HUES48 (cell line): Measurements from ENCODE around the gene HID1.
"Not testable (repeated sequence)": the region's sequence is repeated elsewhere in the genome, so short reads cannot be mapped to it uniquely, and the experiment has no call there.

Source experiments
- H3K27ac ChIP-seq: one replicate; pipeline ENCODE4 v1.7.0; 2013; ENCODE audit warnings: low read depth, low read length, inconsistent platforms
- H3K27me3 ChIP-seq: 2 replicates; pipeline ENCODE4 v1.6.1; 2013; ENCODE audit warnings: mild to moderate bottlenecking, low read length; ENCODE audit not compliant: control insufficient read depth, insufficient read depth
- H3K36me3 ChIP-seq: 2 replicates; pipeline ENCODE4 v1.6.1; 2013; ENCODE audit warnings: low read length; ENCODE audit not compliant: control insufficient read depth, insufficient read depth
- H3K4me1 ChIP-seq: 2 replicates; pipeline ENCODE4 v1.6.1; 2013; ENCODE audit warnings: mild to moderate bottlenecking, low read length; ENCODE audit not compliant: control insufficient read depth, insufficient read depth
- H3K4me3 ChIP-seq: 2 replicates; pipeline ENCODE4 v1.5.1; 2013; ENCODE audit warnings: mild to moderate bottlenecking, low read depth, low read length
- H3K9ac ChIP-seq: 2 replicates; pipeline ENCODE4 v1.6.1; 2013; ENCODE audit warnings: mild to moderate bottlenecking, low read depth, low read length, moderate library complexity
- H3K9me3 ChIP-seq: 2 replicates; pipeline ENCODE4 v1.6.1; 2013; ENCODE audit warnings: low read length; ENCODE audit not compliant: control insufficient read depth, insufficient read depth

Gene HID1

GRCh38 chr17:74920306-74920620 is 52.3 kb downstream of the HID1 start:
- Histone ChIP-seq H3K4me3 (no peak overlapping the region), H3K9ac (no peak overlapping the region), H3K36me3 (no peaks in the 10 kb centered on the region), H3K9me3 (no peaks in the 10 kb centered on the region), H3K27me3 (peaks cover 41% of the 10 kb centered on the region), H3K4me1 (peaks cover 6% of the 10 kb centered on the region; the same call in 1 of the 2 replicates), H3K27ac (no peak overlapping the region)

- Histone ChIP-seq H3K4me1 (peaks cover 6% of the 10 kb centered on the region; the same call in 1 of the 2 replicates), H3K9me3 (no peaks in the 10 kb centered on the region), H3K27me3 (peaks cover 35% of the 10 kb centered on the region), H3K4me3 (no peak overlapping the region), H3K36me3 (no peaks in the 10 kb centered on the region), H3K27ac (no peak overlapping the region), H3K9ac (no peak overlapping the region)
Measured at GRCh38 chr17:74919440-74920305, 52.9 kb downstream of the HID1 start.

- no peak overlapping the region for H3K27ac ChIP-seq
- H3K27me3 ChIP-seq: peaks cover 27% of the 10 kb centered on the region
- H3K4me1 ChIP-seq: peaks cover 3% of the 10 kb centered on the region; the same call in 1 of the 2 replicates
- H3K4me3 ChIP-seq: no peak overlapping the region
- H3K36me3 ChIP-seq: no peaks in the 10 kb centered on the region
- no peak overlapping the region for H3K9ac ChIP-seq
- H3K9me3 ChIP-seq: no peaks in the 10 kb centered on the region
Measured at GRCh38 chr17:74918906-74919305, 53.7 kb downstream of the HID1 start.

GRCh38 chr17:74917430-74917829 is 55.1 kb downstream of the HID1 start:
- peaks cover 13% of the 10 kb centered on the region for H3K27me3 ChIP-seq
- no peak overlapping the region for H3K27ac ChIP-seq
- H3K4me1 ChIP-seq: no peaks in the 10 kb centered on the region; the same call in 1 of the 2 replicates
- H3K9ac ChIP-seq: no peak overlapping the region
- no peaks in the 10 kb centered on the region for H3K36me3 ChIP-seq
- no peaks in the 10 kb centered on the region for H3K9me3 ChIP-seq
- no peak overlapping the region for H3K4me3 ChIP-seq

GRCh38 chr17:74916851-74917199 is 55.7 kb downstream of the HID1 start:
- H3K4me1 ChIP-seq: no peaks in the 10 kb centered on the region; the same call in 1 of the 2 replicates
- H3K9ac ChIP-seq: no peak overlapping the region
- no peak overlapping the region for H3K27ac ChIP-seq
- no peak overlapping the region for H3K4me3 ChIP-seq
- no peaks in the 10 kb centered on the region for H3K9me3 ChIP-seq
- H3K27me3 ChIP-seq: peaks cover 7% of the 10 kb centered on the region
- no peaks in the 10 kb centered on the region for H3K36me3 ChIP-seq

GRCh38 chr17:74916136-74916850 is 56.3 kb downstream of the HID1 start:
- H3K9ac ChIP-seq: no peak overlapping the region
- no peak overlapping the region for H3K27ac ChIP-seq
- H3K9me3 ChIP-seq: no peaks in the 10 kb centered on the region
- no peaks in the 10 kb centered on the region; the same call in 1 of the 2 replicates for H3K4me1 ChIP-seq
- peaks cover 2% of the 10 kb centered on the region; the same call in 1 of the 2 replicates for H3K27me3 ChIP-seq
- no peaks in the 10 kb centered on the region for H3K36me3 ChIP-seq
- no peak overlapping the region for H3K4me3 ChIP-seq

- H3K27me3 ChIP-seq, H3K9me3 ChIP-seq: not testable (repeated sequence)
- peaks cover 23% of the 10 kb centered on the region for H3K4me1 ChIP-seq
Measured at GRCh38 chr17:74911423-74911822, 61.1 kb downstream of the HID1 start.

GRCh38 chr17:74909097-74909496 is 63.5 kb downstream of the HID1 start:
- not testable (repeated sequence) for H3K36me3 ChIP-seq, H3K9me3 ChIP-seq, H3K27ac ChIP-seq, H3K4me3 ChIP-seq, H3K27me3 ChIP-seq, H3K9ac ChIP-seq
- H3K4me1 ChIP-seq: peaks cover 23% of the 10 kb centered on the region

More at GRCh38 chr17:74911423-74911822, 61.1 kb downstream of the HID1 start:
- H3K36me3 ChIP-seq, H3K9ac ChIP-seq, H3K4me3 ChIP-seq, H3K27ac ChIP-seq: not testable (repeated sequence)

- H3K27ac ChIP-seq: no peak overlapping the region
Measured at GRCh38 chr17:74907012-74907411, 65.5 kb downstream of the HID1 start.

GRCh38 chr17:74906214-74906793 is 66.3 kb downstream of the HID1 start:
- not testable (repeated sequence) for H3K9me3 ChIP-seq, H3K4me3 ChIP-seq, H3K27ac ChIP-seq, H3K36me3 ChIP-seq, H3K27me3 ChIP-seq, H3K9ac ChIP-seq
- peaks cover 23% of the 10 kb centered on the region for H3K4me1 ChIP-seq

More at GRCh38 chr17:74907012-74907411, 65.5 kb downstream of the HID1 start:
- no peak overlapping the region for H3K9ac ChIP-seq
- no peaks in the 10 kb centered on the region for H3K36me3 ChIP-seq
- no peaks in the 10 kb centered on the region for H3K9me3 ChIP-seq
- no peak overlapping the region for H3K4me3 ChIP-seq
- peaks cover 23% of the 10 kb centered on the region for H3K4me1 ChIP-seq
- no peaks in the 10 kb centered on the region for H3K27me3 ChIP-seq
